Stimulated activated naive B cell treated with anti-CD40 and anti-IgM and Interleukin-4, amounts not matched to agents 10 μg/mL and 1 μg/mL and 100 μg/mL, for 72 hours (primary cell): Measurements from ENCODE around the gene B4GALT7.

Source experiments
- ATAC-seq, 2 donors: fragments of 150-1000 bp; cut with Tn5 transposase; replicated peaks; 2 replicates each; pipeline ENCODE4 v1.10.0; 2021; ENCODE audit warnings: moderate library complexity in 1 of 2
- DNase-seq: peaks from one replicate; pipeline ENCODE4 v3.0.0; 2021
- H3K27ac Mint-ChIP-seq: one replicate; pipeline ENCODE4 v1.8.0; 2022; ENCODE audit warnings: mild to moderate bottlenecking, mixed read lengths
- H3K27me3 Mint-ChIP-seq, 2 donors: one replicate each; pipeline ENCODE4 v1.8.0; 2022; ENCODE audit warnings: mixed read lengths in 2 of 2
- H3K36me3 Mint-ChIP-seq, 2 donors: one replicate each; pipeline ENCODE4 v1.8.0; 2022; ENCODE audit warnings: mixed read lengths in 2 of 2, mild to moderate bottlenecking in 1 of 2
- H3K4me1 Mint-ChIP-seq, 2 donors: one replicate each; pipeline ENCODE4 v1.8.0; 2022; ENCODE audit warnings: mixed read lengths in 2 of 2, mild to moderate bottlenecking in 1 of 2
- H3K4me3 Mint-ChIP-seq, 2 donors: one replicate each; pipeline ENCODE4 v1.8.0; 2022; ENCODE audit warnings: mild to moderate bottlenecking in 2 of 2, mixed read lengths in 2 of 2, moderate library complexity in 1 of 2
- H3K9me3 Mint-ChIP-seq, 2 donors: one replicate each; pipeline ENCODE4 v1.8.0; 2022; ENCODE audit warnings: mixed read lengths in 2 of 2, mild to moderate bottlenecking in 1 of 2

The B4GALT7 gene

GRCh38 chr5:177601126-177601525 lies 1.2 kb downstream of the B4GALT7 start:
- ATAC-seq (no peak), DNase-seq (no peak)
- Mint-ChIP-seq H3K36me3 (peaks cover 23 to 44% of the 10 kb centered on the region in 2 donors), H3K27ac (peak overlapping the region; percentile 94), H3K9me3 (no peaks in the 10 kb centered on the region), H3K4me3 (peak overlapping the region; percentile 85 to 92), H3K27me3 (no peaks in the 10 kb centered on the region), H3K4me1 (peaks cover 46 to 52% of the 10 kb centered on the region in 2 donors)

GRCh38 chr5:177601577-177602457 lies 1.9 kb downstream of the B4GALT7 start:
- ATAC-seq: no peak
- Mint-ChIP-seq H3K4me3 (no peak overlapping the region), H3K27ac (peak overlapping the region; percentile 70), H3K9me3 (no peaks in the 10 kb centered on the region), H3K4me1 (peaks cover 48 to 59% of the 10 kb centered on the region in 2 donors), H3K27me3 (no peaks in the 10 kb centered on the region), H3K36me3 (peaks cover 18 to 44% of the 10 kb centered on the region in 2 donors)
- DNase-seq: no peak

- Mint-ChIP-seq H3K4me1 (peaks cover 52 to 65% of the 10 kb centered on the region in 2 donors), H3K36me3 (peaks cover 17 to 47% of the 10 kb centered on the region in 2 donors), H3K27me3 (no peaks in the 10 kb centered on the region), H3K27ac (peak overlapping the region; percentile 70), H3K4me3 (no peak overlapping the region), H3K9me3 (no peaks in the 10 kb centered on the region)
- DNase-seq (no peak), ATAC-seq (no peak)
Measured at GRCh38 chr5:177602458-177602830, 2.5 kb downstream of the B4GALT7 start.

GRCh38 chr5:177603631-177604030 lies 3.7 kb downstream of the B4GALT7 start:
- DNase-seq (no peak), ATAC-seq (no peak)
- Mint-ChIP-seq H3K4me3 (no peak overlapping the region), H3K27me3 (no peaks in the 10 kb centered on the region), H3K36me3 (peaks cover 14 to 50% of the 10 kb centered on the region in 2 donors), H3K9me3 (no peaks in the 10 kb centered on the region), H3K4me1 (peaks cover 46 to 61% of the 10 kb centered on the region in 2 donors), H3K27ac (no peak overlapping the region)

GRCh38 chr5:177604116-177604521 lies 4.2 kb downstream of the B4GALT7 start:
- peaks cover 42 to 56% of the 10 kb centered on the region in 2 donors for H3K4me1 Mint-ChIP-seq
- H3K4me3 Mint-ChIP-seq: no peak overlapping the region
- DNase-seq: no peak
- H3K27me3 Mint-ChIP-seq: no peaks in the 10 kb centered on the region
- H3K36me3 Mint-ChIP-seq: peaks cover 14 to 50% of the 10 kb centered on the region in 2 donors
- no peak for ATAC-seq
- no peaks in the 10 kb centered on the region for H3K9me3 Mint-ChIP-seq
- H3K27ac Mint-ChIP-seq: no peak overlapping the region

GRCh38 chr5:177604656-177605055 lies 4.7 kb downstream of the B4GALT7 start:
- Mint-ChIP-seq H3K27me3 (no peaks in the 10 kb centered on the region), H3K9me3 (no peaks in the 10 kb centered on the region), H3K36me3 (peaks cover 14 to 50% of the 10 kb centered on the region in 2 donors), H3K4me1 (peaks cover 40 to 52% of the 10 kb centered on the region in 2 donors), H3K27ac (no peak overlapping the region), H3K4me3 (no peak overlapping the region)
- no peak for DNase-seq
- ATAC-seq: no peak

- DNase-seq (no peak), ATAC-seq (no peak)
- H3K27me3 Mint-ChIP-seq: no peaks in the 10 kb centered on the region
- peaks cover 14 to 50% of the 10 kb centered on the region in 2 donors for H3K36me3 Mint-ChIP-seq
- no peaks in the 10 kb centered on the region for H3K9me3 Mint-ChIP-seq
- no peak overlapping the region for H3K27ac Mint-ChIP-seq
- no peak overlapping the region for H3K4me3 Mint-ChIP-seq
- peaks cover 40 to 52% of the 10 kb centered on the region in 2 donors for H3K4me1 Mint-ChIP-seq
Measured at GRCh38 chr5:177605078-177605477, 5.1 kb downstream of the B4GALT7 start.

GRCh38 chr5:177605667-177606066 lies 5.7 kb downstream of the B4GALT7 start:
- Mint-ChIP-seq H3K36me3 (peaks cover 14 to 50% of the 10 kb centered on the region in 2 donors), H3K27ac (peak overlapping the region; percentile 43), H3K4me1 (peaks cover 37 to 49% of the 10 kb centered on the region in 2 donors), H3K4me3 (no peak overlapping the region), H3K27me3 (no peaks in the 10 kb centered on the region), H3K9me3 (no peaks in the 10 kb centered on the region)
- no peak for ATAC-seq
- no peak for DNase-seq

GRCh38 chr5:177606071-177607051 lies 6.4 kb downstream of the B4GALT7 start:
- DNase-seq (no peak), ATAC-seq (no peak)
- Mint-ChIP-seq H3K27ac (peak overlapping the region; percentile 32), H3K9me3 (no peaks in the 10 kb centered on the region), H3K36me3 (peaks cover 14 to 50% of the 10 kb centered on the region in 2 donors), H3K4me3 (no peak overlapping the region), H3K27me3 (no peaks in the 10 kb centered on the region), H3K4me1 (peaks cover 33 to 42% of the 10 kb centered on the region in 2 donors)

GRCh38 chr5:177607115-177607451 lies 7.2 kb downstream of the B4GALT7 start:
- no peaks in the 10 kb centered on the region for H3K9me3 Mint-ChIP-seq
- no peak for DNase-seq
- H3K27ac Mint-ChIP-seq: peak overlapping the region; percentile 42
- no peak overlapping the region for H3K4me3 Mint-ChIP-seq
- peaks cover 29 to 36% of the 10 kb centered on the region in 2 donors for H3K4me1 Mint-ChIP-seq
- no peak for ATAC-seq
- H3K27me3 Mint-ChIP-seq: no peaks in the 10 kb centered on the region
- H3K36me3 Mint-ChIP-seq: peaks cover 15 to 51% of the 10 kb centered on the region in 2 donors

- Mint-ChIP-seq H3K9me3 (no peaks in the 10 kb centered on the region), H3K27me3 (no peaks in the 10 kb centered on the region), H3K4me3 (no peak overlapping the region), H3K27ac (peak overlapping the region; percentile 65), H3K4me1 (peaks cover 27 to 36% of the 10 kb centered on the region in 2 donors), H3K36me3 (peaks cover 16 to 50% of the 10 kb centered on the region in 2 donors)
- peak; percentile 56 for DNase-seq
- ATAC-seq: peak; percentile 88
Measured at GRCh38 chr5:177607452-177608192, 7.7 kb downstream of the B4GALT7 start.

- DNase-seq (no peak), ATAC-seq (no peak)
- H3K4me3 Mint-ChIP-seq: no peak overlapping the region
- no peaks in the 10 kb centered on the region for H3K9me3 Mint-ChIP-seq
- H3K36me3 Mint-ChIP-seq: peaks cover 14 to 48% of the 10 kb centered on the region in 2 donors
- H3K4me1 Mint-ChIP-seq: peaks cover 25 to 33% of the 10 kb centered on the region in 2 donors
- H3K27ac Mint-ChIP-seq: peak overlapping the region; percentile 37
- no peaks in the 10 kb centered on the region for H3K27me3 Mint-ChIP-seq
Measured at GRCh38 chr5:177608243-177609075, 8.5 kb downstream of the B4GALT7 start.
